Activated CD4-positive, alpha-beta T cell treated with anti-CD3 and anti-CD28 coated beads, Interleukin-2, amount 50 U/mL, for 4 hours (primary cell): ENCODE results near the gene SLC22A4.

ENCODE experiments used
- DNase-seq, 2 experiments: peaks; one replicate each; pipeline ENCODE4 v3.0.0-alpha.2; 2020

The SLC22A4 gene

GRCh38 chr5:132293992-132294727 is at the start of gene SLC22A4:
Gene SLC22A4, plus strand, starts transcription at chr5:132294394. Its CDS starts 223 bp downstream, at chr5:132294617.
- peak; percentile 69 to 73 for DNase-seq

- DNase-seq: no peak
Observed at GRCh38 chr5:132245593-132245992, 48.6 kb upstream of the SLC22A4 start.

GRCh38 chr5:132246806-132247205 is 47.4 kb upstream of the SLC22A4 start:
- DNase-seq: no peak

- DNase-seq: no peak
Observed at GRCh38 chr5:132250547-132250946, 43.6 kb upstream of the SLC22A4 start.

GRCh38 chr5:132251220-132251725 is 42.9 kb upstream of the SLC22A4 start:
- no peak for DNase-seq

GRCh38 chr5:132253008-132253441 is 41.2 kb upstream of the SLC22A4 start:
- DNase-seq: no peak

GRCh38 chr5:132253452-132254320 is 40.5 kb upstream of the SLC22A4 start:
- DNase-seq: no peak

- no peak for DNase-seq
Observed at GRCh38 chr5:132254321-132254977, 39.7 kb upstream of the SLC22A4 start.

GRCh38 chr5:132256086-132256782 is 38.0 kb upstream of the SLC22A4 start:
- no peak for DNase-seq

- DNase-seq: no peak
Observed at GRCh38 chr5:132256783-132257130, 37.4 kb upstream of the SLC22A4 start.

- DNase-seq: no peak
Observed at GRCh38 chr5:132257131-132258101, 36.8 kb upstream of the SLC22A4 start, which contains the start of gene PDLIM4. Gene PDLIM4, plus strand, starts transcription at chr5:132257696. Its CDS starts 39 bp downstream, at chr5:132257735.

- DNase-seq: no peak
Observed at GRCh38 chr5:132258102-132259068, 35.8 kb upstream of the SLC22A4 start.

- no peak for DNase-seq
Observed at GRCh38 chr5:132259069-132259851, 34.9 kb upstream of the SLC22A4 start.

- no peak for DNase-seq
Observed at GRCh38 chr5:132260051-132260450, 34.1 kb upstream of the SLC22A4 start.

GRCh38 chr5:132260714-132261551 is 33.3 kb upstream of the SLC22A4 start:
- DNase-seq: peak; percentile 10 to 26

GRCh38 chr5:132261881-132262845 is 32.0 kb upstream of the SLC22A4 start:
- no peak for DNase-seq
